Measurements from ENCODE around the gene CIAO3.
"Not testable (repeated sequence)": the region's sequence is repeated elsewhere in the genome, so short reads cannot be mapped to it uniquely, and the experiment has no call there.

The CIAO3 gene

DNA sequence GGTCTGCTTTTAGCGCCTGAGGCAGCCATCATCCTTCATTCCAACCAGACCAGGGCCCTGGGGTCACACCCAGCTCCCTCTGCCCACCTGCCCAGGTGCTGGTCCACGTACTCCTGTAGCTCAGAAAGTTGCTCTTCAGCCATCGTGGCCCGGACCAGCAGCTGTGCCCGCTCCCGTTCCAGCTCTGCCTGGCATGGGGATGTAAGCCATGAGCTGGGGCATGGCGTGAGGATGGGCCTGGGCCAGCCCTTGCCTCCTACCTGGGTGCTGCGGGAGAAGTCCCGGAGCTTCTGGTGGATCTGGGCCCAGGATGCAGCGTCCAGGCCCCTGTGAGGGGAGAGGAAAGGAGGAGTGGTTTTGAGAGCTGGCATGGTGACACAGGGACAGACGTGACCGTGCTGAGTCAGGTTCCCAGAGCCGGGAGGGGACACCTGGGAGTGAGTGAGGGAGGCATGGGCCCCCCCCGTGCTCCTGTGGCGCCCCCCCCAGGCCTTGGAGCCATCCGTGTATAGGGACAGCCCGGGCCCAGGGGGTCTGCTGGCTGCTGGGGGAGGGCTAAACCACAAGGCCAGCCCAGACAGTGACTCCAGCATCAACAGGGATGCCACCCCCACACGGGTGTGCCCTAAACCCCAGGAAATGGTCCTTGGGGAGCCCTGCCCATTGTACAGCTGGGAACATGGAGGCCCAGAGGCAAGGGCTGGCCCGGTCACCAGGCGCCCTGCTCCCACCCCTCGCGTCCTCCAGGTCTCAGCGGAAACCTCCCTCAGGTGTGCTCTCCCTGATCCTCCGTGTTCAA, 17.8 kb downstream of the CIAO3 start:
- DNase-seq (ENCODE audit: low read depth) = no peak

DNA sequence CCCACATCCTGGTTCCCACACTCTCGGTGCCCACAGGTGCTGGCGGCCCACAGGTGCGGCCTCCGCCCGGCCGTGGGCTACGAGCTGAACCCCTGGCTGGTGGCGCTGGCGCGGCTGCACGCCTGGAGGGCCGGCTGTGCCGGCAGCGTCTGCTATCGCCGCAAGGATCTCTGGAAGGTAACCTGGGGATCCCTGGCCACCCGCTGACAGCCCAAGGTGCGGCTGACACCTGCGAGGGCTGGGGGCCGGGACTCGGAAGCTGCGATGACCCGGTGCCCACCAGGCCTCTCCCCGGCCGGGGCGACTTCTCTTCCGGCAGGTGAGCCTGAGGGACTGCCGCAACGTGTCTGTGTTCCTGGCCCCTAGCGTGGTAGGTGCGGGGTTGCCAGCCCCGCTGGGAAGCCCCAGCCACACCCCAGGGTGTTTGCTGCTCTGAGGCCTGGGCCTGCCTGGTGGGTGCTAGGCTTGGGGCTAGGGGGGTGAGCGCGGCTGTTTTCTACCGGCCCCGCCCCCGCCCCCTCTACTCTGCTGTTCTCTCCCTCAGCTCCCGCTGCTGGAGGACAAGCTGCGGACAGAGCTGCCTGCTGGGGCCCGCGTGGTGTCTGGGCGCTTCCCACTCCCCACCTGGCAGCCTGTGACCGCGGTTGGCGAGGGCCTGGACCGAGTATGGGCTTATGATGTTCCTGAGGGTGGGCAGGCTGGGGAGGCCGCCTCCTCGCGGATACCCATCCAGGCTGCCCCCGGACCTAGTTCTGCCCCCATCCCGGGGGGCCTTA, 18.8 kb downstream of the CIAO3 start:
- no peak for DNase-seq (ENCODE audit: low read depth)

DNA sequence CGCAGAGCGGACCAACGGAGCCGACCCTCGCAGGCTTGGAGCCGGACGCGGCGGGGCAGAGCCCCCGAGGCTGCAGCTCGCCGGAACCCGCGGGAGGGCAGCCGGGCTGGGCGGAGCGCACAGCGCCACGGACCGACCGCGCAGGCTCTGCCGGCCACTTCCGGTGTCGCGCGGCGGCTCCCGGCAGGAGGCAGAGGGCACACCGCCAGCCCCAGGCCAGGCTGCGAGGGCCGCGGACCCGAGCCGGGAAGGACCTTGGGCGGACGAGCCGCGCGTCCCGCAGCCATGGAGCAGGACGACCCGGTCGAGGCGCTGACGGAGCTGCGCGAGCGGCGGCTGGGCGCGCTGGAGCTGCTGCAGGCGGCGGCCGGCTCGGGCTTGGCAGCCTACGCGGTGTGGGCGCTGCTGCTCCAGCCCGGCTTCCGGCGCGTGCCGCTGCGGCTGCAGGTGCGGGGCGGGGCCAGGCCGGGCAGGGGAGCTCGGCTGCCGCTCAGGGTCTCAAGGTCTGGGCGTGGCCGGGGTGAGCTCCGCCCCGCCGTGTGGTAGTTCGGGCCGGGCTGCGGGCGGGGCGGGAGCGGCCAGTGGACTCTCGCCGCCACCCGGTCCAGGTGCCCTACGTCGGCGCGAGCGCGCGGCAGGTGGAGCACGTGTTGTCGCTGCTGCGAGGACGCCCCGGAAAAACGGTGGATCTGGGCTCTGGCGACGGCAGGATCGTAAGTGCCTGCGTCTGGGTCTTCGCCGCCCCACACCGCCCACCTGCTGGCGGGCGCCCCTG, 19.6 kb downstream of the CIAO3 start, which contains the start of gene ANTKMT:
Gene ANTKMT (plus strand): TSS at position 157 of the 775 bp plus-strand sequence. CDS start 129 bp downstream, at position 286.
- peak; percentile 75 for DNase-seq (ENCODE audit: low read depth)

DNA sequence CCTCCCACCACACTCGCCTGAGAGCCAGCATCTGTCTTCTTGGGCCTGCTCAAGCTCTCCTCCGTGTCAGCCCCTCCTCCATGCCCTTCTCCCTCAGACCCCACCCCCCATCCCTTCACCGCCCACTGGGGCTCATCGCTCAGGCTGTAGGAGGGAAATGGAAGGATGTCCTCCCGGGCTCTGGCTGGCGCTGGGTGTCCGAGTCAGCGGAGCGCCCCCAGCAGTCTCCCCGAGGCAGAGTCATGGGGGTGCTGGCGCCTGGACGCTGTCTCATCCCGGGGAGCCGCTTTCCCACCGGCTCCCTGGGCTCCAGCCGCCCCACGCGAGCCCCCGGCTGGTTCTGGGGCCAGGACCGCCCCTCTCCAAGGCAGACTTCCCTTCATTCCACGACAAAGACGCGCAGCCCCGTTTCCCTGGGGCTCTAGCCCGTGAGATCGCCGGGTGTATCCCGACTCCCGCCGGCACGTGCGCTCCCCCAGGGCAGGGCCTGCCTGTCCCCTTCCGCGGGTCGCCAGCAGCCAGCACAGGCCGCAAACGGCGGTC, 20.3 kb downstream of the CIAO3 start:
- DNase-seq (ENCODE audit: low read depth) = no peak

DNA sequence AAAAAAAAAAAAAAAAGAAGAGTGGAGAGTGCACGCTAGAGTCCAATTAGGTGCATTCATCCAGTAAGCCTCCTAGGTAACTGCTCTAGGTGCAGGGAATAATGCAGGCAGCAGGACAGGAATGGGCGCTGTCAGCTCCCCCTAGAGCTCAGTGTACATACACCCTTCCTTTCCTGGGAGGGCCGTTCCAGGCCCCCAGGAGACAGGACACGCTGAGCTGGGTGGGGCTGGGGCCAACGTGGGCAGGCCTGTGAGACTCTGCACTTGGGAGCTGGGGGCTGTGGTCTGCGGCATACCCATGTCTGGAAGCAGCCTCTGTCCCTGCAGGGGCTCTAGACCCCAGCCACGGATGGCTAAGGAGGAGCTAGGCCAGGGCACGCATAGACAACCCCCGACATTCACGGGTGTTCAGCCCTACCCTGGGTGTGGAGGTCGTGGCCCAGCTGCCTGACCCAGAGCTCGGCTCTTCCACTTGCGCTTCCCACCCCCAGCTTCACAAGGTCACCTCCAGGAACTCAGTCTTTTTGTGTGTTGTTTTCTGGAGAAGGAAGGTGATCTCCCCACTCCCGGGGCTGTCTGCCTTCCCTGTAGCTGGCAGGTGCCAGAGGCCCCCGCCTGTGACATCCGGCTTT, 20.9 kb downstream of the CIAO3 start:
- no peak for DNase-seq (ENCODE audit: low read depth)

DNA sequence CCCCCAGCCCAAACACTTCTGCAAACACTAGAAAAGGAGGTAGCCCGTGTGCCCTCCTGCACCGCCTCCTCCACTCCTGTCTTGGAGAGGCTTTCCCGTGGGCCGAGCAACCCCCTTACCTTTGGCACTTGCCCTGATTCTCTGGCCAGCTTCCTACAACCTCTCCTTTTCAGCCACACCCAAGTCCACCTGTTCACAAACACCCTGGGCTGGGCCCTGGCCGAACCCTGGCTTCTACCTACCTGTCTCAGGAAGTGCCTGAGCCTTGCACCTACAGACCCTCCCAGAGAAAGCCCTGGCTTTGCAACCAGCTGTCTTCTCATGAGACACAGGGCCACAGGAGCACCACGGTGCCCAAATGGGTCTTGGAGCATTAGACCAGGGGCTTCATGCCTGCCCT, 21.9 kb downstream of the CIAO3 start:
- DNase-seq (ENCODE audit: low read depth) = no peak

DNA sequence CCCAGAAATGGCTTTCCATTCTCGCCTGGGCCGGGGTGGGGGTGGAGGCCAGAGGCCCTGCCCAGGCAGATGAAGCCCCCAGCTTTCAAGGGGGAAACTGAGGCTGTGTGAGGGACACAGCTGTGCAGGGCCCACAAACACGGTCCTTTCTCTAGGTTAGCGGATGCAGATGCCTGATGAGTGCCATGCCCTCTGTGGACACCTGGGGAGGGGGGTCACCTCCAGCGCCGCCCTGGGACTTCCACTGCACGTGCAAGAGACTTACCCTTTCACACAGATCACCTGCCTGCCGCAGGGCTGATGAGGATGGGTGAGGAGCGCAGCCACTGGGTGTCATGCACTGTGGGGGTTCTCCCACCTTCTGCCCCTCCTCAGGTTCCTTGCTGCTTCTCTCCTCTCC, 22.4 kb downstream of the CIAO3 start:
- DNase-seq (ENCODE audit: low read depth) = no peak

DNA sequence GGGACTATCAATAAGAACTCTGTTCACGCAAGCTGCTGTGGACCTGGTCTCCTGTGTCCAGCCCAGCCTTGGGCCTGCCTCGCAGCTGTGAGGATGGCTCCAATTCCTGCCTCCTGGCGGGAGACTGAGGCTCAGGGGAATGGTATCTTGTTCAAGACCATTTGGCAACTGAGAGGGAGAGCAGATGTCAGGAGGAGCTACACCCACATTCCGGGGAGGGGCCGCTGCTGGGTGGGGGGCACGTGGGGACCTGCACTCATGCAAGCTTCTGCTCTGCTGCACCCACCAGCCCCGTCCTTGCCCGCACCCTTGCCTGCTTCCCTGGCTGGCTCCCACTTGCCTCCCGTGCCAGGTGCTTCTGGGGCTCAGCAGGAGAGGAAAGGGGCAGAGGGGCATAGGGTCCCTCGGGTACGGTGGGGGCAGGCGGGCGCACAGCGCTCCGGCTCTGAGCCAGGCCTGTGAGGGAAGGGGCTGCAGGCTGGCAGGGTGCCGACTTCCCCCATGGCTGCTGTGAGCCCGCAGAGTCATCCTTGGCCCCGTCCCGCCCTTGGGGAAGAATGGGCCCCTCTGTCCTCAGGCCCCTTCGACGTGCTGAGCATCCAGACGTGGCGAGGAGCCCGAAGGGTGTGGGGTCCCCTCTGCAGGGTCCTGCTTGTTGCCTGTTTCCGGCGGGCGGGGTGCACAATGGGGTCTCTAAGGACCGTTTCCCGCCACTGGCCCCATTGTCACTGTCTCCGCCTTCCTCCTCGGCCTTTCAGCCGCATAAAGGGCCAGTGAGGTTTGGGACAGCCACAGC, 23.1 kb downstream of the CIAO3 start:
- no peak for DNase-seq (ENCODE audit: low read depth)

DNA sequence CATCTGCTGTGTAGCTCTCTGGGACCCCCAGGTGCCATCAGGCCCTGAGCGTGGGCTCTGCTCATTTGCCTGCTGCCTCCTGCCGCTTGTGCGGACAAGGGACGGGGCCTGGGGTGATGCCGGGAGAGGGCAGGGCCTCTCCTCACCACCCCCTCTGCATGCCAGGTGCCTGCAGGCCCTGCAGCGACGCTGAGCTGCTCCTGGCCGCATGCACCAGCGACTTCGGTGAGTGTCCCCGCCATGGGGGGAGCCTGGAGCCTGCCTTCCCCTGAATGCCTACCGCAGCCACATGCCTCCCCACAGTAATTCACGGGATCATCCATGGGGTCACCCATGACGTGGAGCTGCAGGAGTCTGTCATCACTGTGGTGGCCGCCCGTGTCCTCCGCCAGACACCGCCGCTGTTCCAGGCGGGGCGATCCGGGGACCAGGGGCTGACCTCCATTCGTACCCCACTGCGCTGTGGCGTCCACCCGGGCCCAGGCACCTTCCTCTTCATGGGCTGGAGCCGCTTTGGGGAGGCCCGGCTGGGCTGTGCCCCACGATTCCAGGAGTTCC, 23.9 kb downstream of the CIAO3 start:
- DNase-seq (ENCODE audit: low read depth) = no peak

DNA sequence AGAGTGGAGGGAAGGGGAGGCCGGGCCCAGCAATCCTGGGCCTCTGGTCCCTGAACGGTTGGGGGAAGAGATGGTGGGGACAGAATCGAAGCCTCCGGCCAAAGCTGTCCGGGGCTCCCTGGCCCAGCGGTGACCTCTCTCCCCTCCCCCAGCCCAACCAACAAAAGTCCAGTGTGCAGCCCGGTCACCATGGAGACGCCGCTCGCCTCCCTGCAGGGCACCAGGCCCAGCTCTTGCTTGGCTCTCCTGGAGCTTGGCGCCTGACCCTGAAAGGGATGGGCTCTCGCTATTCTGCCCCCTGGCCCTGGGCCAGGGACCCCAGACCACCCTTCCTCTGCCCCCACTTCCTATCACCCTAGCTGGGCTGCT, 24.6 kb downstream of the CIAO3 start:
- no peak for DNase-seq (ENCODE audit: low read depth)

DNA sequence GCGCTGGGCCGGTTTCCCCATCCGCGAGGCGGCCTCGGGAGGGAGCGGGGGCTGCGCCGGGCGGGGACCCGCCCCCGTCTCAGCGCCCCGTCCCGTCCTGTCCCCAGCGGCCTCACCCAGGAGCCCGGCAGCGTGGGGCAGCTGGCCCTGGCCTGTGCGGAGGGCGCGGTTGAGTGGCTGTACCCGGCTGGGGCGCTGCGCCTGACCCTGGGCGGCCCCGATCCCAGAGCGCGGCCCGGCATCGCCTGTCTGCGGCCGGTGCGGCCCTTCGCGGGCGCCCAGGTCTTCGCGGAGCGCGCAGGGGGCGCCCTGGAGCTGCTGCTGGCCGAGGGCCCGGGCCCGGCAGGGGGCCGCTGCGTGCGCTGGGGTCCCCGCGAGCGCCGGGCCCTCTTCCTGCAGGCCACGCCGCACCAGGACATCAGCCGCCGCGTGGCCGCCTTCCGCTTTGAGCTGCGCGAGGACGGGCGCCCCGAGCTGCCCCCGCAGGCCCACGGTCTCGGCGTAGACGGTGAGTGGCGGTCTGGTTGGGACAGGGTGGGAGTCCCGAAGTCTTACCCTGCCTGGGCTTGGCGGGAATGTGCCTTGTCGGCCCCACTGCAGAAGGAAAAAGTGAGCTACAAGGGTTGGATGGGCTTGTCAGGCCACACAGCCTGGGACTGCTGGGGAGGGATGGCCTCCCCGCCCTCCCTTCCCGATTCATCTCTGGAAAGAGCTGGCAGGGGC, 25.2 kb downstream of the CIAO3 start:
- no peak for DNase-seq (ENCODE audit: low read depth)

DNA sequence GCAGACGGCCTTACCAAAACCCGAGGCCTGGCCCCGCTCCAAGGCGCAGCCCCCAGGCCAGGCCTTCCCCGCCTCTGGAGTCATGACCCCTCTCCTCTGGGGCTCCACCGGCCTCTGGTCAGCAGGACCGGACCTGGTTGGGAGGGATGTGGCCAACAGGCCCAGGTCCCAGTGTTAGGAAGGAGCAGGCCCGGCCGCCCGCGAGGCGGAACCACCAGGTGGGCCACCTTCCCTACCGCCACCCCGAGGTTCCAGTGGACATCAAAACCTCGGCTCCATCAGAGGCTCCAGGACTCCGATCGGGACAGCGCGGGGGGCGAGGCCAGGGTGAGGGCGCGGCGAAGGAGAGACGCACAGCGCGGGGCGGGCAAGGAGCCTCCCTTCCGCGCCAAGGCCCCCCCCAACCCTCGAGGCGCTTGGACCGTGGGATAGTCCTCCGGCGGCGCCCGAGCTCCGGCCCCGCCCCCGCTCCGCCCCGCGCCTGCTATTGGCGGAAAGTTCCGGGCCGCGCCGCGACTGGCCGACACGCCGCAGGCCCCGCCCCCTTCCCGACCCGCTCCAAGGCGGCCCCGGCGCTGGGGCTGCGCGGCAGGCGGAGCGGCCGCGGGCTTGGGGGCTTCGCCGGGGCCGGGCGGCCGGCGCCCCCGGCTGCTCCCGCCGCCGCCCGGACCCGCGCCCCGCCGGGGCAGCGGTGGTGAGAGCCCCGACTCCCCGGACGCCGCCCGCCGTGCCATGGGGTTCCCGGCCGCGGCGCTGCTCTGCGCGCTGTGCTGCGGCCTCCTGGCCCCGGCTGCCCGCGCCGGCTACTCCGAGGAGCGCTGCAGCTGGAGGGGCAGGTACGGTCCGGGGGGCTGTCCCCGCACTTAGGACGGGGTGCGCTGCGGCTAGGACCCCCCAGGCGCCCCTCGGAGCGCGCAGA, 26.0 kb downstream of the CIAO3 start, which contains the start of gene METRN:
Gene METRN (plus strand): TSS at position 561 of the 919 bp plus-strand sequence. CDS start 172 bp downstream, at position 733.
- DNase-seq (ENCODE audit: low read depth) = peak; percentile 90

DNA sequence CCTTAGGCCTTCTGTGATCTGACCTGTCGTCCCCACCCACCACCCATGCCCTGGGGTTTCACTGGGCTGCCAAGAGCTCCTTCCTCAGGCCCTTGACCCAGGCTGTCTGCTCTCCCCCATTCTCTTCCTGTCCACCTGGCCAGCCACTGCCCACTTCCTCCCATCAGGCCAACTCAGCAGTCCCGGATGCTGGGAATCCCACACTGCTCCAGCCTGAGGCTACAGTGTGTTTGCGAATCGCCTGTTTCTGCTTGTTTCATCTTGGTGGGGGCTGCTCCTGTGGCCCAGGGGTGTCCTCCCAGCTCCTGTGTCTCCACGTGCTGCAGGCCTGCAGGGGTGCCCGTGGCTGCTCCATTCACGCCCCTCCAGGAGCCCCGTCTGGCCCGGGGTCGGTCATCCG, 26.7 kb downstream of the CIAO3 start:
- no peak for DNase-seq (ENCODE audit: low read depth)

DNA sequence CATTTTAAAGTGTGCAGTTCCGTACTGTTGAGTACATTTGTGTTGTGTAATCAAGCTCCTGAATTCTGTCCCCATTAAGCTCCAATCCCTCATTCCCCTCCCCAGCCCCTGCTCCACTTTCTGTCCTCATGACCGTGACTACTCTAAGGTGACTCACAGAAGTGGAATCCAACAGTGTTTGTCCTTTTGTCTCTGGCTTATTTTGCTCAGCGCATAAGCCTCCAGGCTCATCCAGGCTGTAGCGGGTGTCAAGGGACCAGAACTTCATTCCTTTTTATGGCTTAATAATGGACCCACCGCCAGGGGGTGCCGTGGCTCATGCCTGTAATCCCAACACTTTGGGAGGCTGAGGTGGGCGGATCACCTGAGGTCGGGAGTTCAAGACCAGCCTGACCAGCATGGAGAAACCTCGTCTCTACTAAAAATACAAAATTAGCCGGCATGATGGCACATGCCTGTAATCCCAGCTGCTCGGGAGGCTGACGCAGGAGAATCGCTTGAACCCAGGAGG, 28.0 kb downstream of the CIAO3 start:
- not testable (repeated sequence) for DNase-seq (ENCODE audit: low read depth)

DNA sequence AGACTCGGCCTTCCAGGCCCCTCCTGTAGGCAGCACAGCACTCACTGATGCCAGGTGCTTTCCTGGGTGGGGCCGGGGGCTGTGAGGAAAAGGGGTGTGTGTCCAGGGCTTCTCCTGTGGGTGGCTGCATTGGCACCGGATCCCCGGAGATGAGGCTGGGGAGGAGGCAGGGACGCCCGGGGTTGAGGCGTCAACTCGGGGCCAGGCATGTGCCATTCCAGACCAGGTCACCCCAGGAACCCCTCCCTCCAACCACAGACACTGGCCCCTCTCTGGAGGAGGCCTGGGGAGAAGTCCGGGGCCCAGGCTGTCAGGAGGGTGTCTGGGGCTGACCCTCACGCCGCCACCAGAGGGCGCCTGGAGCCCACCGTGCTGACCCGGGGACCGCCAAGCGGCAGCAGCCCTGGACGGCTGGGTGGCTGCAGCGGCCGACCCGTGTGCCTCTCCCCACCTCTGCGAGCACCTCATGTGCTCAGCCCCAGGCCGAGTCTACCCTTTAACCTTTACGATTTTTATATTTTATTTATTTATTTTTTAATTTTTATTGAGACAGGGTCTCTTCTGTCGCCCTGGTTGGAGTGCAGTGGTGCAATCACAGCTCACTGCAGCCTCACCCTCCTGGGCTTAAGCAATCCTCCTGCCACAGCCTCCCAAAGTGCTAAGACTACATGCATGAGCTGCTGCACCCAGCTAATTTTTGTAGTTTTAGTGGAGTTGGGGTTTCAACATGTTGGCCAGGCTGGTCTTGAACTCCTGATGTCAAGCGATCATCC, 29.1 kb downstream of the CIAO3 start:
- peak; percentile 70 for DNase-seq (ENCODE audit: low read depth)

DNA sequence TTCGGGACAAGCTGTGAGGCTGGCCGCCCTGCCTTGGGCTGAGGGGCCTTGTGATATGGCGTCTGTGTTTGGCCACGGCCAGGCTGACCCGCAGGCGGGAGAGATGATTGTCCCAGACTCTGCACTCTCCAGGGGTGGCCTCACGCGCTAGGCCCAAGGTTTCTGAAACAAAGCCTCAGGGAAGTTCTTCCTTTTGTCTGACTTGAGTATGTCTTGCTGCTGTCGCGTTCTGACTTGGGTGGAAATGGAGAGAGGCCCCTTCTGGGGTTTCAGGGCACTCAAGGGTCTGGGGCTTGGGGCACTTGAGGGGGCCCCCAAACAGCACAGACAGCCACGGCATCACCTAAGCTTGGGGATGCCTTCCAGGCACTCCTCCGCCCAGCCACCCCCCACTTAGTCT, 29.7 kb downstream of the CIAO3 start:
- DNase-seq (ENCODE audit: low read depth) = no peak

DNA sequence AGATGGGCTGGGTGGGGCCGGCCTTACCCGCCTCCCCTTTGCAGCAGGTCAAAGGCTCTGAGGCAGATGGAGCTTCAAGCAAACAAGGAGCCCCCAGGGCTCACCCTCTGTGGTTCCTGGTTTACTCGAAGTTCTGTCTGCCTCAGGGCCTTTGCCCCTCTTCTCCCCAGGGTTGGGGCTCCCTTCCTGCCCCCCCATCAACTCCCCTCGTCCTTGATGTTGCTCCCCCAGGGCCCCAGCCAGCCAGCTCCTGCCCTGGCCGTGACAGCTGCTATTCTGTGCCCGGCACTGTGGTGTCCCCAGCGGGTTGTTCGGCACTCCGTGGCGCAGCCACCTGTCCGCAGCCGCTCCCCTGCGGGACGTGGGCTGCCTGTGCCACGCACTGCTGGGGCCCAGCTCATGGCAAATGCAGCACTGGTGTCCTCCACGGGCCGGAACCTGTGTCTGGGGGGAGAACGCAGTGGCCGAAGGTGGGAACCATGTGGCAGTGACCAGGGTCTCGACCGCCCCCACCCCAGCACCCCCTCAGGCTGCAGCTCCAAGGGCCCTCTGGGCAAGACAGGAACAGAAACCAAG, 30.2 kb downstream of the CIAO3 start:
- DNase-seq (ENCODE audit: low read depth) = no peak

All from stimulated activated CD8-positive, alpha-beta memory T cell treated with anti-CD3 and anti-CD28 coated beads, Interleukin-4, amount 100 ng/mL, for 24 hours (primary cell).